Testis (tissue), 3 donors: ENCODE measurements around the gene AUTS2. TPM values are rescaled to one million over a fixed set of nuclear protein-coding genes. Genes with fewer than 3 reads are reported as not detected.

Source experiments
- DNase-seq: peaks from one replicate; pipeline ENCODE4 v3.0.0-alpha.2; 2019
- H3K27ac ChIP-seq, 2 donors: fragments of 200-600 bp; sonication (generic); one replicate each; pipeline ENCODE4 v1.5.1; 2019
- H3K27me3 ChIP-seq: fragments of 200-600 bp; sonication (generic); one replicate; pipeline ENCODE4 v1.5.1; 2019
- H3K36me3 ChIP-seq: fragments of 200-600 bp; sonication (generic); one replicate; pipeline ENCODE4 v1.5.1; 2017; ENCODE audit warnings: low read depth; ENCODE audit errors: missing control alignments
- H3K4me1 ChIP-seq: fragments of 200-600 bp; sonication (generic); one replicate; pipeline ENCODE4 v1.5.1; 2019
- H3K4me3 ChIP-seq, 2 donors: fragments of 200-600 bp; sonication (generic); one replicate each; pipeline ENCODE4 v1.5.1; 2017 to 2019
- H3K9me3 ChIP-seq: fragments of 200-600 bp; sonication (generic); one replicate; pipeline ENCODE4 v1.5.1; 2017
- POLR2A ChIP-seq: fragments of 450-650 bp; IDR thresholded peaks from one replicate; pipeline ENCODE4 v1.6.1; 2017; ENCODE audit warnings: antibody characterized with exemption, mild to moderate bottlenecking, moderate library complexity
- WGBS, 2 donors: methylation state at CpG; one replicate each; pipeline ENCODE4 v1.1.5; 2018; 5-methylcytosine and 5-hydroxymethylcytosine counted together
- intact Hi-C: fragments of 100-400 bp; cut with DNase I; formaldehyde crosslinking; loops from one replicate; pipeline ENCODE4 v1.15.1; 2023; ENCODE audit warnings: low total_unique reads
- polyA plus RNA-seq: library from polyadenylated mRNA; stranded (reverse); fragments of 350-450 nt; fragmentation: Illumina TruSeq; extraction: RNeasy Lipid Tissue Mini Kit (QIAGEN cat#74804); gene quantifications from one replicate; pipeline ENCODE4 v1.2.3, GENCODE V29; 2014; ENCODE audit warnings: low read depth, low replicate concordance; ENCODE audit not compliant: insufficient read depth
- total RNA-seq, 2 donors: library from RNA; depleted of rRNA; stranded (reverse); fragments of >200 nt; gene quantifications; one replicate each; pipeline ENCODE4 v1.2.3, GENCODE V29; 2016
- TF ChIP-seq, protein P1 (sequence below), 3 experiments: fragments of 450-650 bp in 2 of 3; fragments of 200-600 bp in 1 of 3; sonication (generic) in 1 of 3; IDR thresholded peaks; one replicate each; pipeline ENCODE4 v1.5.1; 2016 to 2019; ENCODE audit warnings: antibody characterized with exemption in 3 of 3, mild to moderate bottlenecking in 2 of 3, moderate library complexity in 1 of 3

The AUTS2 gene
- total and polyA plus RNA-seq, 3 donors from 2014 or later, result 21.3 to 75.5 (median 56.1) TPM

DNA sequence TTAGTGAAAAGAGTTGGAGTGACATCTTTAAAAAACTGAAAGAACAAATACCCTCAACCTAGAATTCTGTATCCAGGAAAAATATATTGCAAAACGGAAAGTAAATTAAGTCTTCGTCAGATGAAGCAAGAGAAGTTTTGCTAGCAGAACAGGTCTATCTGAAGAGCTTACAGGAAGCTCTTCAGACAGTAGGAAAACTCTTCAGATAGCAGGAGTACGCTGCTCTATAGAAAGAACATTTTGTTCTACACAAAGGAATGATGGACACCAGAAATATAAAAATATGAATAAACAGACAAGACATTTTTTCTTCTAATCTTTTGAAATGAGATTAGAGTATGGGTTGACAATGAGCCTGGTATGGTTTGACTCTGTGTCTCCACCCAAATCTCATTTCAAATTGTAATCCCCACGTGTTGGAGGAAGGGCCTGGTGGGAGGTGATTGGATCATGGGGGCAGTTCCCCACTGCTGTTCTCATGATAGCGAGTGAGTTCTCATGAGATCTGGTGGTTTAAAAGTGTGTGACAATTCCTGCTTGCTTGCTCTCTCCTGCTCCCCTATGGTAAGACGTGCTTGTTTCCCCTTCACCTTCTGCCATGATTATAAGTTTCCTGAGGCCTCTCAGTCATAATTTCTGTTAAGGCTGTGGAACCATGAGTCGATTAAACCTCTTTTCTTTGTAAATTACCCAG, 567.3 kb downstream of the AUTS2 start:
- intact Hi-C loops, result no loop called here
- H3K36me3 ChIP-seq, result no peaks in the 10 kb centered on the region
- H3K27me3 ChIP-seq, result no peaks in the 10 kb centered on the region
- DNase-seq, result no peak
- no peak for TF ChIP-seq POLR2A
- H3K4me1 ChIP-seq, result no peaks in the 10 kb centered on the region
- H3K4me3 ChIP-seq, result no peak overlapping the region
- H3K9me3 ChIP-seq, result no peaks in the 10 kb centered on the region
- H3K27ac ChIP-seq, result no peak overlapping the region
- WGBS, 2 donors, result 66 to 75% methylated on average over 7 of the region's 7 CpGs

DNA sequence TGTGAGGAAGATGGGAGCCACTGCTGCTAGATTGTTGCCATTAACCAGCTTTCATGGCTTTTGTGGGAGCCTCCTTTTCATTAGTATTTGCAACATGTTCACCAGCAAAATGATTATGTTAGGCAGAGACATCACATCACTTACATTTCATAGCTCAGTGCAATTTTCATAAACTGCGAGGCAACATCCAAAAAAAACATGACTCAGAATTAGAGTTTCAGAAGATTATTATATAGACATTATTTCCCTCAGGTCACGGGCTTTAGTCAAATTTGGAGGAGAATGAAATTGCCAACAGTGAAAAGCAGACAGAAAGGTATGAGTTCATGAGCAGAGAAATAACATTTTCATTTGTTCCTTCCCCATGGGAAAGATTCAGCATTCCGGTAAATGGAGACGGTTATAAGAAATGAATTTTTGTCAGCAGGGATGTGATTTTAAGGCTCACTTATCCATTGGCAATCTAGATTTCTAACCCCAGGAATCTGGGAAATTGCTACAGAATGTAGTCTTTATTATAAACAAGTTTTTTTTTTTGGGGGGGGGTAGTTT, 573.2 kb downstream of the AUTS2 start:
- Histone ChIP-seq H3K27ac (no peak overlapping the region), H3K4me1 (no peaks in the 10 kb centered on the region), H3K4me3 (no peak overlapping the region), H3K9me3 (no peaks in the 10 kb centered on the region), H3K36me3 (no peaks in the 10 kb centered on the region), H3K27me3 (no peaks in the 10 kb centered on the region)
- WGBS, 2 donors, result 95 to 97% methylated on average over 4 of the region's 4 CpGs
- DNase-seq, result no peak
- intact Hi-C loops, result no loop called here
- TF ChIP-seq, protein P1, sequence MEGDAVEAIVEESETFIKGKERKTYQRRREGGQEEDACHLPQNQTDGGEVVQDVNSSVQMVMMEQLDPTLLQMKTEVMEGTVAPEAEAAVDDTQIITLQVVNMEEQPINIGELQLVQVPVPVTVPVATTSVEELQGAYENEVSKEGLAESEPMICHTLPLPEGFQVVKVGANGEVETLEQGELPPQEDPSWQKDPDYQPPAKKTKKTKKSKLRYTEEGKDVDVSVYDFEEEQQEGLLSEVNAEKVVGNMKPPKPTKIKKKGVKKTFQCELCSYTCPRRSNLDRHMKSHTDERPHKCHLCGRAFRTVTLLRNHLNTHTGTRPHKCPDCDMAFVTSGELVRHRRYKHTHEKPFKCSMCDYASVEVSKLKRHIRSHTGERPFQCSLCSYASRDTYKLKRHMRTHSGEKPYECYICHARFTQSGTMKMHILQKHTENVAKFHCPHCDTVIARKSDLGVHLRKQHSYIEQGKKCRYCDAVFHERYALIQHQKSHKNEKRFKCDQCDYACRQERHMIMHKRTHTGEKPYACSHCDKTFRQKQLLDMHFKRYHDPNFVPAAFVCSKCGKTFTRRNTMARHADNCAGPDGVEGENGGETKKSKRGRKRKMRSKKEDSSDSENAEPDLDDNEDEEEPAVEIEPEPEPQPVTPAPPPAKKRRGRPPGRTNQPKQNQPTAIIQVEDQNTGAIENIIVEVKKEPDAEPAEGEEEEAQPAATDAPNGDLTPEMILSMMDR (IDR thresholded peaks at IDR 0.05), result no peak
- no peak for TF ChIP-seq POLR2A

DNA sequence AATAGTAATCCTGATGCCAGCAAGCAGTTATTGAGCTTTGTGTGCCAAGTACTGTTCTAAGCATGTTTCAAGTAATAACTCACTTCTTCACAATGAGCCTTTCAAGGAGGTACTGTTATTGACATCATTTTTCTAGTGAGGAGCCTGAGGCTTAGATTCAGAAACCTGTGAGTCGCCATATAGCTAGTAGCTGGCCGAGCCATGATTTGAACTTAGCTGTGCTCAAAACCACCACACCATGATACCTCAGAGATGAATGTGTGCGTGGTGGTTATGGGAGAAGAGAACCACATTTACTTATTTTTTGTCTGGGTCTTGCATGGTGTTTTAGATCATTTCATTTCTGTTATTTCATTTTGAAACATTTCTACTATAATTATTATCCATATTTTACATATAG, 578.9 kb downstream of the AUTS2 start:
- no peaks in the 10 kb centered on the region for H3K4me1 ChIP-seq
- no peaks in the 10 kb centered on the region for H3K27me3 ChIP-seq
- no peaks in the 10 kb centered on the region for H3K36me3 ChIP-seq
- intact Hi-C loops, result no loop called here
- 88 to 98% methylated on average over 3 of the region's 3 CpGs for WGBS, 2 donors
- no peak for DNase-seq
- H3K9me3 ChIP-seq, result no peaks in the 10 kb centered on the region
- no peak overlapping the region for H3K4me3 ChIP-seq
- no peak overlapping the region for H3K27ac ChIP-seq
- no peak for TF ChIP-seq POLR2A
- TF ChIP-seq, protein P1 (IDR thresholded peaks at IDR 0.05), result no peak

DNA sequence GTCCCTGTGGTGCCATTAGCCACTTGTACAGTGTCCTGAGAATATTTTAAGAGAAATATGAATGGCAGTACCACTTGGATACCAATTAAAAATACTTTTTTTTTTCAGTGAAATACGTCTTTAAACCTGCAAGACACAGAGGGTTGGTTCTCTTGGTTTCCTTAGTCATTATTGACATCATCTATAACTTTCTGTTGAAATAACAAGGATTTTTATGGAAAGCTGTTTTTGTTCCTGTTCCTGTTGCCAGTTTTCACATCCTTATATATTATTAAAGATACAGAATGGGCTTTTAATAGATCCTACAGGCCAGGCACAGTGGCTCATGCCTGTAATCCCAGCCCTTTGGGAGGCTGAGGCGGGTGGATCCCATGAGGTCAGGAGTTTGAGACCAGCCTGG, 579.9 kb downstream of the AUTS2 start:
- H3K27me3 ChIP-seq, result no peaks in the 10 kb centered on the region
- no peaks in the 10 kb centered on the region for H3K36me3 ChIP-seq
- no peak overlapping the region for H3K27ac ChIP-seq
- no peaks in the 10 kb centered on the region for H3K9me3 ChIP-seq
- no peak overlapping the region for H3K4me3 ChIP-seq
- WGBS, 2 donors, result 78 to 86% methylated on average over 2 of the region's 2 CpGs
- DNase-seq, result no peak
- TF ChIP-seq POLR2A, result no peak
- TF ChIP-seq, protein P1 (IDR thresholded peaks at IDR 0.05), result no peak
- intact Hi-C loops, result no loop called here
- H3K4me1 ChIP-seq, result no peaks in the 10 kb centered on the region

DNA sequence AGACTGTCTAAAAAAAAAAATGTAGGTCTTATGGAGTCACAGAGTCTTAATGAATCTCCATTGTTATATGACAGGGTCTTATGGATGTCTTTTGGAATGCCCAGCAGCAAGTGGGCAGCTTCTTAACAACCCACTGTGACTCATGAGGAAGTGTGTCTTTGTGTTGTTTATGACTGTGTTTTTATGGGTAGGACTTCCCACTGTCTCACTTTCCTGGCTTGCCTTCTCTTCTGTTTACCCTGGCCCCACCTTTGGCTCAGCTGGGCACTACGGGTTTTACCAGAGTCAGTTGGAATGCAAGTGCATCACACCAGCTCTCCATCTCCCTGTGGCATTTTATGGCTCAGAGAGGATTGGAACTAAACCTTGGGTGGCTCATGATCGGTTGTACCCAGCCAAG, 580.5 kb downstream of the AUTS2 start:
- intact Hi-C loops, result no loop called here
- Histone ChIP-seq H3K4me1 (no peaks in the 10 kb centered on the region), H3K9me3 (no peaks in the 10 kb centered on the region), H3K36me3 (no peaks in the 10 kb centered on the region), H3K4me3 (no peak overlapping the region), H3K27ac (no peak overlapping the region), H3K27me3 (no peaks in the 10 kb centered on the region)
- TF ChIP-seq, protein P1 (IDR thresholded peaks at IDR 0.05), result no peak
- no peak for TF ChIP-seq POLR2A
- 83 to 86% methylated on average over 2 of the region's 2 CpGs for WGBS, 2 donors
- no peak for DNase-seq
